GM19043 (cell line): ENCODE results near the gene KRI1.
"Not testable (repeated sequence)": the region's sequence is repeated elsewhere in the genome, so short reads cannot be mapped to it uniquely, and the experiment has no call there.

ENCODE experiments used
- ATAC-seq: cut with Tn5 transposase; IDR thresholded peaks from one replicate; pipeline ENCODE4 v1.9.1; 2021; ENCODE audit warnings: low read depth; ENCODE audit not compliant: unreplicated experiment

The KRI1 gene

GRCh38 chr19:10551698-10552301 is 14.0 kb downstream of the KRI1 start:
- ATAC-seq = no peak

DNA sequence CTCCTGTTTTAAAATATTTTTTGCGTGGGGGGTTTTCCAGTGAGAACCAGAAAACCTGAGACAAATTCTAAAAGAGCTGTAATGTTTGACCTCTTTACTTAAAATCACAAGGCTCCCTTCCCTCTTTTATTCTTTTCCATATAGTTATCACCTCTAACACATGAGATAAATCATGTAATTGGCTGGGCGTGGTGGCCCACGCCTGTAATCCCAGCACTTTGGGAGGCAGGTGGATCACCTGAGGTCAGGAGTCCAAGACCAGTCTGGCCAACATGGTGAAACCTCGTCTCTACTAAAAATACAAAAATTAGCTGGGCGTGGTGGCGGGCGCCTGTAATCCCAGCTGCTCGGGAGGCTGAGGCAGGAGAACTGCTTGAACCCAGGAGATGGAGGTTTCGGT is 14.8 kb downstream of the KRI1 start:
- ATAC-seq = not testable (repeated sequence)

DNA sequence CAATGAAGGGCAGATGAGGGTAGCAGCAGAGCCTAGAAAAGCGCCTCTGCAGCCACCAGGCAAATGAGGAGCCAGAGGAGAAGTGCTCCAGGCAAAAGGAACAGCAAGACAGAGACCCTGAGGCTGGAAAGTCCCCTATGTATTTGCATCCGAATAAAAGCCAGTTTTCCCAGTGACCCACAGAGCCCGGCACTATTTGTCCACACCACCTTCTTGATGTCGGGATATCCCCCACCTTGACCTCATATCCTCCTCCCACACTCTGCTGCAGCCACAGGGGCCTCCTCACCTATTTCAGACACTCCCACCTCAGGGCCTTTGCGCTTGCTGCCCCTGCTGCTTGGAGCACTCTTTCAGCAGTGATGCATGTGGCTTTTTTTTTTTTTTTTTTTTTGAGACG is 15.5 kb downstream of the KRI1 start:
- no peak for ATAC-seq

GRCh38 chr19:10549733-10550132 is 16.1 kb downstream of the KRI1 start:
- no peak for ATAC-seq

DNA sequence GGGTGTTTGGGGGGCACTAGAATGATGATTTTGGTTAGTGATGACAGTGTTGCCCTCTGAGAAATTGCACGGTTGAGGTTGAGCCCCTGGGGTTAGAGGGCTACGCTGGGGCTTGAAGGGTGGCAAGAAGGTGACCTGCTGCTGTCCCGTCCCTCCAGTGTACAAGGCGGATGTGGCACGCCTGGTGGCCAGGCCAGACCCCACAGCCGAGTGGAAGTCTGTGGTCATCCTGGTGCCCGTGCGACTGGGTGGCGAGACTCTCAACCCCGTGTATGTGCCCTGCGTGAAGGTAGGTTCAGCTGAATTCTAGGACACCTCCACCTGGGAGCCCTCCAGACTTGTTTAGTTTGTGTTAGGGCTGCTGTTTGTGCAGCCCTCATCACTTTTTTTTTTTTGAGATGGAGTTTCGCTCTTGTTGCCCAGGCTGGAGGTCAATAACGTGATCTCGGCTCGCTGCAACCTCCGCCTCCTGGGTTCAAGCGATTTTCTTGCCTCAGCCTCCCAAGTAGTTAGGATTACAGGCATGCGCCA is 17.0 kb downstream of the KRI1 start:
- ATAC-seq = no peak

- no peak for ATAC-seq
Measured at GRCh38 chr19:10546817-10547216, 19.0 kb downstream of the KRI1 start.

DNA sequence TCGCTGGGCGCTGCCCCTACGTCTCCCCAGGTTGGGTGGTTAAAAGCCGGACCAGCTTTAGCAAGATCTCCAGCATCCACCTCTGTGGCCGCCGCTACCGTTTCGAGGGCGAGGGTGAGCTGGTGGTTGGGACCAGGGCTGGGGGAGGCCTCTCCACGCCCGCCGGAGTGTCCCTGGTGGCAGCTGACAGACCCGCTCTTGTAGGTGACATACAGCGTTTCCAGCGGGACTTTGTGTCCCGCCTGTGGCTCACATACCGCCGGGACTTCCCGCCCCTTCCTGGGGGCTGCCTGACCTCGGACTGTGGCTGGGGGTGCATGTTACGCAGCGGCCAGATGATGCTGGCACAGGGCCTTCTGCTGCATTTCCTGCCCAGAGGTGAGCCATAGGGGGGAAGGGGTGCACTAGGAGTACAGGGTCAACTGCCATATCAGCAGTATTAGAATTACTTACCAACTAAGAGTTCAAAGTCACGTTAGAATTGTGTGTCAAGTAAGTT is 21.0 kb downstream of the KRI1 start:
- ATAC-seq = no peak

- ATAC-seq = no peak
Measured at GRCh38 chr19:10544242-10544752, 21.5 kb downstream of the KRI1 start.

DNA sequence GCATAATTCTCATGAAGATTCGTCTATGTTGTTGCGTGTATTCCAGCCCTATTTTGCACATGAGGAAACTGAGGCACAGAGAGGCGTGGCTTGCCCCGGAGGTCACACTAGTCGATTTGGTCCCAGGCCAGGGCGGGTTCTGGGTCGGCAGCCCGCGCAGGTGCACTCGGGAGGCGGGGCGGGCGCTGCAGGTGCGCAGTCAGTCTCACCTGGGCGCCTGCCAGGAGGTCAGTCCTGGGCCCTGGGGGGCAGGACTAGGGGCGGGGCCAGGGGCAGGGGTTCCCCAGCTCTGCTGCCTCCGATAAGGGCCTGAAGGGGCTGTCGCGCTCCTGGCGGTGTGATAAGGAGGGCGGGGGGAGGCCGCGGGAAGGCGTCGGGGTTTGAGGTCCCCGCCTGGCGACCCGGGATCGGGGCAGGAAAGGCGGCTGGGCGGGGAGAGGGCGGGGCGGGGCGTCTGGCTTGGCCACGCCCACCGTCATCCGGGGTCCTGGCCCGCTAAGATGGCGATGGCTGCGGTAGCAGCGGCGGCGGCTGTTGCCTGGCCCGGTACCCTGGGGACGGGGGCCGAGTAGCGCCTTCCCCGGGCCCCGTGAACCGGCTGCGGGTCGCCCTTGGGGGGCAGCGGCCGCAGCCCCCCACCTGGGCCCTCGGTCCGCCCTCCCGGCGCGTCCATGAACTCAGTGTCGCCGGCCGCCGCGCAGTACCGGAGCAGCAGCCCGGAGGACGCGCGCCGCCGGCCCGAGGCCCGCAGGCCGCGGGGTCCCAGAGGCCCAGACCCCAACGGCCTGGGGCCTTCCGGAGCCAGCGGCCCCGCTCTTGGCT is 22.2 kb downstream of the KRI1 start, which contains the start of gene ATG4D:
Gene ATG4D (plus strand): TSS at position 485 of the 822 bp plus-strand sequence. CDS start 187 bp downstream, at position 672.
- ATAC-seq = no peak

- ATAC-seq = no peak
Measured at GRCh38 chr19:10543059-10543419, 22.8 kb downstream of the KRI1 start.

GRCh38 chr19:10539016-10539415 is 26.8 kb downstream of the KRI1 start:
- not testable (repeated sequence) for ATAC-seq

- no peak for ATAC-seq
Measured at GRCh38 chr19:10538204-10538983, 27.4 kb downstream of the KRI1 start.

GRCh38 chr19:10537668-10538067 is 28.1 kb downstream of the KRI1 start:
- no peak for ATAC-seq

DNA sequence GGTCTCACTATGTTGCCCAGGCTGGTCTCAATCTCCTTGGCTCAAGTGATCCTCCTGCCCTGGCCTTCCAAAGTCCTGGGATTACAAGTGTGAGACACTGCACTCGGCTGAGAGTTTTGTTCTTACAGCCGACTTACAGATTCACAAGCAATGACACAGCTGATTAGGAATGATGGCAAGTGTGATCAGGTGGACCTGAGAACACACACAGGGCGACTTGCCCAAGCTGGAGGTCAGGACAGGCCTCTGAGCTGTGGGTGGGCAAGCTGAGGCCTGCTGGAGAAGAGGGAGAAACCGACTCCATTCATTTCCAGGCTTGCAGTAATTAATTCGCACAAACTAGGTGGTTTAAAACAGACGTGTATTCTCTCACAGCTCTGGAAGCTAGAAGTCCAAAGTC is 30.2 kb downstream of the KRI1 start:
- no peak for ATAC-seq

GRCh38 chr19:10533646-10534386 is 32.0 kb downstream of the KRI1 start:
- ATAC-seq = no peak

- ATAC-seq = no peak
Measured at GRCh38 chr19:10532457-10532856, 33.4 kb downstream of the KRI1 start.

GRCh38 chr19:10526887-10527286 is 38.9 kb downstream of the KRI1 start:
- not testable (repeated sequence) for ATAC-seq

DNA sequence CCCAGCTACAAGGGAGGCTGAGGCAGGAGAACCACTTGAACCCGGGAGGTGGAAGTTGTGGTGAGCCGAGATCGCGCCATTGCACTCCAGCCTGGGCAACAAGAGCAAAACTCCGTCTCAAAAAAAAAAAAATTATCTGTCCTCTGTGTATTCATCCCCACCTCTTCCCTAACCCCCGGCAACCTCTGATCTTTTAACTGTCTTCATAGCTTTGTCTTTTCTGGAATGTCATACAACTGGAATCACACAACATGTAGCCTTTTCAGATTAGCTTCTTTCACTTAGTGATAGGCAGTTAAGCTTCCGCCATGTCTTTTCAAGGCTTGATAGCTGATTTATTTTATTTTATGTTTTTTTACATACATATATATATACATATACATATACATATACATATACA is 40.2 kb downstream of the KRI1 start:
- no peak for ATAC-seq

DNA sequence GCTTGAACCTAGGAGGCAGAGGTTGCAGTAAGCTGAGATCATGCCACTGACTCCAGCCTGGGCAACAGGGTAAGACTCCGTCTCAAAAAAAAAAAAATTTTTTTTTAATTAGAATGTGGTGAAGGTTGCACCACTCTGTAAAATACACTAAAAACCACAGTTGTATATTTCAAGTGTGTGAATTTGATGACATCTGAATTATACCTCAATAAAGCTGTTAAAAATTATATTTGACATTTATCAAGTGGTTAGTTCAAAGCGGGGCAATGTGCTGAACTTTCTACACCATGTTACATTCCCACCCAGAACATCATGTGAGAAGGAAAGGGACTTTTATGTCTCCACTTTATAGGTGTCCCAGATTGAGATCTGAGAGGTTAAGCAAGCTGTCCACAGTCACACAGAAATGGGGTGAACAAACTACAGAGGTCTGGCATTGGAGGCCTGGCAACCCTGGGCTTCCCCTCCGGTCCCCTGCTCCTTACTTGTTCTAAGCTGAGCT is 42.6 kb downstream of the KRI1 start:
- no peak for ATAC-seq
